Measurements from ENCODE around the gene CX3CL1.
"Not testable (repeated sequence)": the region's sequence is repeated elsewhere in the genome, so short reads cannot be mapped to it uniquely, and the experiment has no call there.

CX3CL1 gene

DNA sequence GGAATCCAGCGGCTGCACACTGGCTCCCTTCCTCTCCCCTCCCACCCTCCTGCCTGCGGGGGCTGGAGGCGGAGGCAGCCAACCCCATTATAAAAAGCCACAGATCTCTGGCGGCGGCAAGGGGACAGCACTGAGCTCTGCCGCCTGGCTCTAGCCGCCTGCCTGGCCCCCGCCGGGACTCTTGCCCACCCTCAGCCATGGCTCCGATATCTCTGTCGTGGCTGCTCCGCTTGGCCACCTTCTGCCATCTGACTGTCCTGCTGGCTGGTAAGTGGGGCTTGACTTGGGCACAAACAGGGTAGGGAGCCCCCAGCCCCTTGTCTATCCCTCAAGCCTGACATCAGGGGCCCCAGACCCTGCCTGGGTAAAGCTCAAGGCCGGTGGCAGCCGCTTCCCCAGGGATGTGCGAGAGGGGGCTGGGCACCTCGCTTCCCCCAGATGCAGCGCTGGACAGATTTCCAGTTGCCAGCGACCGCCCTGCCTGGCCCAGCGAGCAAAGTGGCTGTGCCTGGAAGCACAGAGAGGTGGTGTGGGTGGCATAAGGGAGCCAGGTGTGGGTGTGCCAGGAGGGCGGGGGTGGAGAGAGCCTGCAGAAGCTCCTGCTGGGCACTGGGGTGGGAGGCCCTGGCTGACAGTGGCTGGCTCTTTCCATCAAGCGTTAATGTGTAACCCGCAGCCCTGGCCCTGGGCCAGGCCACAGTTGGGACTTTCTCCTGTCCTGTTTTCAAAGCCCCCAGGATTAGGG lies at the start of gene CX3CL1:
TSS of gene CX3CL1 (plus strand) at position 119 of the 745 bp plus-strand sequence. CDS start at position 198, 79 bp downstream.
- DNase-seq (ENCODE audit: low read depth): no peak

- DNase-seq (ENCODE audit: low read depth): no peak
These were observed 47.5 kb upstream of the CX3CL1 start for GRCh38 chr16:57324749-57325148.

GRCh38 chr16:57325458-57325857 lies 46.8 kb upstream of the CX3CL1 start:
- no peak for DNase-seq (ENCODE audit: low read depth)

DNA sequence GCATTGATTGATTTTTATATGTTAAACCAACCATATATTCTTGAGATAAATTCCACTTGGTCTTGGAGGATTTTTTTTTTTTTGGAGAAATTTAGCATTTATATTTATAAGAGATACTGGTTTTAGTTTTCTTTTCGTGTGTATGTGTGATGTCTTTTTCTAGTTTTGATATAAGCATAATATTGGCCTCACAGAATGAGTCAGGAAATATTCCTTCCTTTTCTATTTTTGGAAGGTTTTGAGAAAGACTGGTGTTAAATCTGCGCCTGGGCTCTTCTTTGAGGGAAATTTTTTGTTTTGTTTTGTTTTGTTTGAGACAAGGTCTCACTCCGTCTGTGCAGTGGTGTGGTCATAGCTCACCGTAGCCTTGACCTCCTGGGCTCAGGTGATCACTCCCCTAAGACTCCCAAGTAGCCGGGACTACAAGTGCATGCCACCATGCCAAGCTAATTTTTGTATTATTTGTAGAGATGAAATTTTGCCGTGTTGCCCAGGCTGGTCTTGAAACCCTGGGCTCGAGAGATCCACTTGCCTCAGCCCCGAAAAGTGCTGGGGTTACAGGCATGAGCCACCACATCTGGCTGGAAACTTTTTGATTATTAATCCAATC lies 42.5 kb upstream of the CX3CL1 start:
- no peak for DNase-seq (ENCODE audit: low read depth)

- no peak for DNase-seq (ENCODE audit: low read depth)
These were observed 40.9 kb upstream of the CX3CL1 start for GRCh38 chr16:57331355-57331754.

GRCh38 chr16:57333402-57333801 lies 38.9 kb upstream of the CX3CL1 start:
- no peak for DNase-seq (ENCODE audit: low read depth)

DNA sequence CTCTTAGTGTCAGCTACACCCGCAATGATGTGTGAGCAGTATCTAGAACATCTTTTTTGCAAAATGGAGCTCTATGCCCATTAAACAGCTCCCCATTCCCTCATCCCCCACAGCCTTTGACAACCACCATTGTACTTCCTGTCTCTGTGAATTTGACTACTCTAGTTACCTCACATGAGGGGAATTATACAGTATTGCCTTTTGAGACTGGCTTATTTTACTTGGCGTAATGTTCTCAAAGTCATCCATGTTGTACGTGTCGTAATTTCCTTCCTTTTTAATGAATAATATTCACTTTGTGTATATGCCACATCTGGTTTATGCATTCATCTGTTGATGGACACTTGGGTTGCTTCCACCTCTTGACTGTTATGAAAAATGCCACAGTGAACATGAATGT lies 36.9 kb upstream of the CX3CL1 start:
- DNase-seq (ENCODE audit: low read depth): no peak

DNA sequence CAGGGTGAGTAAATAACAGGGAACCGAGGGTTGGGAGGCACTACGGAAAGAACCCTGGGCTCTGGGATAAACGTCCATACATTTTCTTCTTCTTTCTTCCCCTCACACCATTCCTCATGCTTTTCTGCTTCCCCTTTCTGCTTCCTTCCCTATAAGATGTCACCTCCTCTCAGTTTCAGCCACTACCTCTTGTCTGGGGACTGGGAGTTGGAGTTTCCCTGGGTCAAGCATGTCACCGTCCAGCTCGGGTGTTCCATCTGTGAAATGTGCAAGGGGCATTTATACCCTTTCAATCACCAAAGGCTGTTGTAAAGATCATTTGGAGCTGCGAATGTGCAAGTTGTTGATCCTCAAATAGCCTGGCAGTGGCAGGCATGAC lies 31.2 kb upstream of the CX3CL1 start:
- DNase-seq (ENCODE audit: low read depth): no peak

- no peak for DNase-seq (ENCODE audit: low read depth)
These were observed 30.6 kb upstream of the CX3CL1 start for GRCh38 chr16:57341441-57342303.

DNA sequence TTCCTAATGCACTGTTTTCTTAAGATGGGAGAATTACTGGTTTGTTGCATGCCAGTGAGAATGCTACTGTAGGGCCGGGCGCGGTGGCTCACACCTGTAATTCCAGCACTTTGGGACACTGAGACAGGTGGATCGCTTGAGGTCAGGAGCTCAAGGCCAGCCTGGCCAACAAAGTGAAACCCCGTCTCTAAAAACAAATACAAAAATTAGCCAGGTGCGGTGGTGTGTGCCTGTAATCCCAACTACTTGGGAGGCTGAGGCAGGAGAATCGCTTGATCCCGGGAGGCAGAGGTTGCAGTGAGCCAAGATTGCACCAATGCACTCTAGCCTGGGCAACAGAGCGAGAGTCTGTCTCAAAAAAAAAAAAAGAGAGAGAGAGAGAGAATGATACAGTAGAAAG lies 29.7 kb upstream of the CX3CL1 start:
- not testable (repeated sequence) for DNase-seq (ENCODE audit: low read depth)

- DNase-seq (ENCODE audit: low read depth): no peak
These were observed 29.1 kb upstream of the CX3CL1 start for GRCh38 chr16:57343221-57343620.

DNA sequence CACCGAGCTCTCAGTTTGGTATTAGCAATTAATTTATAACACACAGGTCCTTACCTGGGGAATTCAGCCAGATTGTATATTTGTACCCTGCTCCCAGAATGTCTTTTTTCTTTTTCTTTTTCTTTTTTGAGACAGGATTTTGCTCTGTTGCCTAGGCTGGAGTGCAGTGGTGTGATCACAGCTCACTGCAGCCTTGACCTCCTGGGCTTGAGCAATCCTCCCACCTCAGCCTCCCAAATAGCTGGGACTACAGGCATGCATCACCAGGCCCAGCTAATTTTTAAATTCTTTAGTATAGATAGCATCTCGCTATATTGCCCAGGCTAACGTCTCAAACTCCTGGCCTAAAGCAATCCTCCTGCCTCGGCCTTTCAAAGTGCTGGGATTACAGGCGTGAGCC lies 28.2 kb upstream of the CX3CL1 start:
- DNase-seq (ENCODE audit: low read depth): not testable (repeated sequence)

DNA sequence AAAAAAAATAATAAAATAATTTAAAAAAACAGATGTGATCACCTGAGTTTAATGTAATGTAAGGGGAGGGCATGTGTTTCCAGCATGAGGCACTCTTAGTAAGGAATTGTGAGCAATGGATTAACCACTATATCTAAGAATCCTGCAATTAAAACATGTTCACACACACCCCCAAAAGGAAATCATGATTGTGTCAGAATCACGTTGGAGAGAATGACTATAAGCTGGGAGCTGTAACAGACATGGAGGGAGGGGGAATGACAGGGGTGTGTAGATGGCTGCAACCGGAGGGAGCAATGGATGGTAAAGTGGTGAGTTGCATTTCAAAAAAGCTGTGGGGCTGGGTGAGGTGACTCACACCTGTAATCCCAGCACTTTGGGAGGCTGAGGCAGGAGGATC lies 27.3 kb upstream of the CX3CL1 start:
- no peak for DNase-seq (ENCODE audit: low read depth)

DNA sequence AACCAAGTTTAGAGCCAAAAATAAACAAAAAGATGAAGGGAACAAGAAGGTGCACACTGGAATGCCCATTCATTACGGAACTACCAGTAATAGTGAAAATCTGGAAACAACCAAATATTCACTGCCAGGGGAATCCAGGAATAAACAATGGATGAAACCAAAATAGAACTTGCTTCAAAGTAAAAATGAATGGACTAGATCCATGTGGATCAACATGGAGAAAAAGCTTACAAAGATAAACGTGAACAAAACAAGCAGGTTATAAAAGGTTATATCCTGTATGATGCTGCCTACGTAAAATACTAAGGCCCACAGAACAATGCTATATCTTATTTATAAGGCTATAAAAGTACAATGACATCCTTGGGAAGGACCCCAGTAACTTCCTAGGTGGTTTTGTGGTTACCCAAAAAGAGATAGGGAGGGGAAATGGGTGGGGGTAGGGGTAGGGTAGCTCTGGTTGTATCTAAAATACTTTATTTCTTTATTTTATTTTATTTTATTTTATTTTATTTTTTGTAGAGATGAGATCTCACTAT lies 26.6 kb upstream of the CX3CL1 start:
- no peak for DNase-seq (ENCODE audit: low read depth)

DNA sequence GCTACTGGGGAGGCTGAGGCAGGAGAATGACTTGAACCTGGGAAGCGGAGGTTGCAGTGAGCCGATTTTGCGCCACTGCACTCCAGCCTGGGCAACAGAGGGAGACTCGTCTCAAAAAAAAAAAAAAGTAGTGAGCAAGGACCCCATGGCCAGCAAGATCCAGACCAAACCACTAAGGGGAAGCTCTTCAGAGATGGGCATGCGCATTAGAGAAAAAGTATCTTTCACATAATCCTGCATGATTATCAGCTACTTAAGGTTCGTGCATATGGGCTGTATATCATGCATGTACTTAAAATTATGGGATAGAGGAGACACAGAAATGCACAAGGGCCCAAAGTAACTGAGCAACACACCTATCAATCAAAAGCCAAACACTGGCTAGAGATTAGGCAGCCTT lies 24.4 kb upstream of the CX3CL1 start:
- DNase-seq (ENCODE audit: low read depth): no peak

- DNase-seq (ENCODE audit: low read depth): no peak
These were observed 24.0 kb upstream of the CX3CL1 start for GRCh38 chr16:57348327-57348726.

DNA sequence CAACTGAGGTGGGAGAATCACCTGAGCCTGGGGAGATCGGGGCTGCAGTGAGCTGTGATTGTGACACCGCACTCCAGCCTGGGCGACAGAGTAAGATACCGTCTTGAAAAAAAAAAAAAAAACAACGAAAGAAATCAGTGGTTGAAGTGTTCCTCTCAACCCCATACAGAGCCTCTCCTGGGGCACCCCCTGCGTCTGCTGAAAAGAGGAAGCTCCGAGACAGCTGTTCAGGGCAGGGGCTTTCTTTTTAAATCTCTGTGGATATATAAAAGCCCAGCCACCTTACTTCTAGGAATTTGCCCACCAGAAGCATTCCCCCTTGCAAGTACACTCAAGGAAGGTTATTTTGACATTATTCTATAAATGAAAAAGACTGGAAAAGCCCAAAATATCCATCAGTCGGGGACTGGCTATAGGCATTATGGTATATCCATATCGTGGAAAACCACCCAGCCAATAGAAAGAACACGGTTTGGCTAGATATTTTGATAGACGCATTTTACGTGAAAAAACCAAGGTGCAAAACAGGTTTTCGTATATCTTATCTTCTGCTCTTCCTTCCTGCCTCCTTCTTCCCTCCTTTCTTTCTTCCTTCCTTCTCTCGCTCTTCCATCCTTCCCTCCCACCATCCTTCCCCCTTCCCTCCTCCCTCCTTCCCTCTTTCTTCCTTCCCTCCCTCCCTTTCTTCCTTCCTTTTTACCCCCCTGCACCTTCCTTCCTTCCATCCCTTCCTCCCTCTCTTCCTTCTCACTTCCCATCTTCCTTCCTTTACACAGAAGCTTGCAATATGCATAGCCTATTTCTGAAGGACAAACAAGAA lies 22.9 kb upstream of the CX3CL1 start:
- no peak for DNase-seq (ENCODE audit: low read depth)

DNA sequence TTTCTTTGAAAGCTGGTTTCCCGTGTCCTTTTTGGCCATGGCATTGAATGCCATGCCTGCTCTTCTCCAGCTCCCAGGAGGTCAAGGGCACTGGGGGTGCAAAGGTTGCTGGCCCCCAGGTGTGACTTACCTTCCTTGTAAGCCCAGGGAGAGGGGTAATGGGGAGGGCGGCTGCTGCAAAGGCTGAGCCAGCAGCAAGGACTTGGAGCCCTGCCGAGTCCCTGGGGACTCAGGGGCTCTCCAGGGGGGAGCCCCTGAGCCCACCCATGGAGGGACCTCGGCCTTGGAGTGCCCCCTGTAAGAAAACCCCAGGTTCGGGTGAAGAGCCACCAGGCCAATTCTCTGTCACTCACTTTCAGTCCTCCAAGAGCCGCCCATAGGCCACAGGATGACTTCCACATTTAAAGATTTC lies 19.6 kb upstream of the CX3CL1 start:
- no peak for DNase-seq (ENCODE audit: low read depth)

DNA sequence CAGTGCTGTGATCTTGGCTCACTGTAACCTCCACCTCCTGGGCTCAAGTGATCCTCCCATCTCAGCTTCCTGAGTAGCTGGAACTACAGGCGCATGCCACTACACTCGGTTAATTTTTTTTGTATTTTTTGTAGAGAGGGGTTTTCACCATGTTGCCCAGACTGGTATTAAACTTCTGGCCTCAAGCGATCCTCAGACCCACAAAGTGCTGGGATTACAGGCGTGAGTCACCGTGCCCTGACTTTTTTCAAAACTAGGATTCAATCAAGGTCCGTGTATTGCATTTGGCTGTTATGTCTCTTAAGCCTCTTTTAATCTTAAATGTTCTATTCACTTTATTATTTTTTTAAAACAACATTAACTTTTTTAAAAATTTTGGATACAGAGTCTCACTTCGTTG lies 18.0 kb upstream of the CX3CL1 start:
- DNase-seq (ENCODE audit: low read depth): no peak

DNA sequence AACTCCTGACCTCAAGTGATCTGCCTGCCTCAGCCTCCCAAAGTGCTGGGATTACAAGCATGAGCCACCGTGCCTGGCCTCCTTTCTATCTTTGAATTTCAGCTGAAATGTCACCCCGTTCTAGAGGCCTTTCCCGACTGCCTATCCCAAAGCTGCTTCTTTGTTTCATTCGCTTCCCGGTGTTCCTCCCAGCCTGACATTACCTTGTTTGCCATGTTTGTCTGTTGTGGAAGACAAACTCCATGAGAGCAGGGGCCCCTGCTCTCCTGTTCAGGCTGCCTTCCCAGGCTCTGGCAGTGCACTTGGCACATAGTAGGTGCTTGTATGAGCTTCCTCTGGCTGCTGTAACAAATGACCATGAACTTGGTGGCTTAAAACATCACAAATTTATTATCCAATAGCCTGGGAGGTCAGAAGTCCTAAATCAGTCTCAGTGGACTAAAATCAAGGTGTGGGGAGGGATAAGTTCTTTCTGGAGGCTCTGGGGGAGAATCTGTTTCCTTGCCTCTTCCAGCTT lies 16.3 kb upstream of the CX3CL1 start:
- no peak for DNase-seq (ENCODE audit: low read depth)

DNA sequence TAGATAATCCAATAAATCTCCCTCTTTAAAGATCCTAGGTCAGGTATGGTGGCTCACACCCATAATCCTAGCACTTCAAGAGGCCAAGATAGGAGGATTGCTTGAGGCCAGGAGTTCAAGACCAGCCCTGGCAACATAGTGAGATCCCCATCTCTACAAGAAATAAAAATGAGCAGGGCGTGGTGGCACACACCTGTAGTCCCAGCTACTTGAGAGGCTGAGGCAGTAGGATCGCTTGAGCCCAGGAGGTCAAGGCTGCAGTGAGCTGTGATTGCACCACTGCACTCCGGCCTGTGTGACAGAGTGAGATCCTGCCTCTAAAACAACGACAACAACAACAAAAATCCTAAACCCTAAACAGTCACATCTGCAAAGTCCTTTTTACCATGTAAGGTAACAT lies 15.7 kb upstream of the CX3CL1 start:
- no peak for DNase-seq (ENCODE audit: low read depth)
